CD4-positive, alpha-beta memory T cell (primary cell): ENCODE data around the gene ENG. TPM values are rescaled to one million over a fixed set of nuclear protein-coding genes. Genes with fewer than 3 reads are reported as not detected.

Experiments
- CTCF ChIA-PET: fragments of 350-600 bp; sonication (Branson Sonifier 250); formaldehyde crosslinking; loops from one replicate; lab custom pipeline; 2021; ENCODE audit warnings: inconsistent platforms; ENCODE audit not compliant: partially characterized antibody; lab: Charles Lee
- POLR2A ChIA-PET: fragments of 350-600 bp; sonication (Branson Sonifier 250); formaldehyde crosslinking; loops from one replicate; lab custom pipeline; 2021; ENCODE audit not compliant: partially characterized antibody; lab: Charles Lee
- DNase-seq, 5 donors: peaks; one replicate each; pipeline versions ENCODE4 v3.0.0 to v3.0.0-alpha.2; 2020 to 2022; ENCODE audit warnings: mixed read lengths in 1 of 5
- H3K27ac ChIP-seq: one replicate; pipeline ENCODE4 v1.7.0; 2013; ENCODE audit warnings: low read depth, low read length
- H3K27me3 ChIP-seq: 2 replicates; pipeline ENCODE4 v1.7.0; 2013; ENCODE audit warnings: mild to moderate bottlenecking, low read length, moderate library complexity; ENCODE audit not compliant: insufficient read depth
- H3K36me3 ChIP-seq: 2 replicates; pipeline ENCODE4 v1.7.0; 2013; ENCODE audit warnings: mild to moderate bottlenecking, low read length, moderate library complexity; ENCODE audit not compliant: insufficient read depth
- H3K4me1 ChIP-seq: 2 replicates; pipeline ENCODE4 v1.7.0; 2013; ENCODE audit warnings: mild to moderate bottlenecking, low read length, moderate library complexity; ENCODE audit not compliant: insufficient read depth
- H3K4me3 ChIP-seq, 2 donors: one replicate each; pipeline ENCODE4 v1.7.0; 2013; ENCODE audit warnings: low read length in 2 of 2, mild to moderate bottlenecking in 1 of 2
- H3K9me3 ChIP-seq, 2 donors: one replicate each; pipeline ENCODE4 v1.7.0; 2013; ENCODE audit warnings: low read length in 2 of 2, control low read depth in 1 of 2; ENCODE audit not compliant: control insufficient read depth in 1 of 2
- H3K27ac Mint-ChIP-seq, 7 donors: one replicate each; pipeline ENCODE4 v1.8.0; 2020 to 2021; ENCODE audit warnings: mixed read lengths in 7 of 7, mild to moderate bottlenecking in 6 of 7, inconsistent platforms in 3 of 7, moderate library complexity in 3 of 7
- H3K27me3 Mint-ChIP-seq, 2 donors: one replicate each; pipeline ENCODE4 v1.8.0; 2020 to 2021; ENCODE audit warnings: mixed read lengths in 2 of 2
- H3K36me3 Mint-ChIP-seq, 2 donors: one replicate each; pipeline ENCODE4 v1.8.0; 2020 to 2021; ENCODE audit warnings: mixed read lengths in 2 of 2, inconsistent platforms in 1 of 2, mild to moderate bottlenecking in 1 of 2
- H3K4me1 Mint-ChIP-seq, 4 donors: one replicate each; pipeline ENCODE4 v1.8.0; 2020 to 2021; ENCODE audit warnings: mixed read lengths in 4 of 4, mild to moderate bottlenecking in 1 of 4
- H3K4me3 Mint-ChIP-seq, 8 donors: one replicate each; pipeline ENCODE4 v1.8.0; 2020 to 2021; ENCODE audit warnings: mixed read lengths in 8 of 8, mild to moderate bottlenecking in 7 of 8, moderate library complexity in 6 of 8, inconsistent platforms in 3 of 8
- H3K9me3 Mint-ChIP-seq, 8 donors: one replicate each; pipeline ENCODE4 v1.8.0; 2020 to 2021; ENCODE audit warnings: mixed read lengths in 8 of 8, mild to moderate bottlenecking in 5 of 8, inconsistent platforms in 3 of 8, moderate library complexity in 1 of 8
- intact Hi-C: fragments of 100-400 bp; cut with micrococcal nuclease; formaldehyde crosslinking; loops from one replicate; pipeline ENCODE4 v1.15.1; 2023
- polyA plus RNA-seq, 2 donors: library from polyadenylated mRNA; unstranded; fragments of 300-500 nt; fragmentation: Illumina TruSeq; gene quantifications; one replicate each; pipeline ENCODE4 v1.2.3, GENCODE V29; 2021
- total RNA-seq, 2 experiments: library from RNA; stranded (reverse); gene quantifications; one replicate each; pipeline ENCODE4 v1.2.3, GENCODE V29; 2021

Gene ENG
- total and polyA plus RNA-seq, 4 experiments from 2014 or later = 2.0 to 13.8 (median 8.9) TPM

DNA sequence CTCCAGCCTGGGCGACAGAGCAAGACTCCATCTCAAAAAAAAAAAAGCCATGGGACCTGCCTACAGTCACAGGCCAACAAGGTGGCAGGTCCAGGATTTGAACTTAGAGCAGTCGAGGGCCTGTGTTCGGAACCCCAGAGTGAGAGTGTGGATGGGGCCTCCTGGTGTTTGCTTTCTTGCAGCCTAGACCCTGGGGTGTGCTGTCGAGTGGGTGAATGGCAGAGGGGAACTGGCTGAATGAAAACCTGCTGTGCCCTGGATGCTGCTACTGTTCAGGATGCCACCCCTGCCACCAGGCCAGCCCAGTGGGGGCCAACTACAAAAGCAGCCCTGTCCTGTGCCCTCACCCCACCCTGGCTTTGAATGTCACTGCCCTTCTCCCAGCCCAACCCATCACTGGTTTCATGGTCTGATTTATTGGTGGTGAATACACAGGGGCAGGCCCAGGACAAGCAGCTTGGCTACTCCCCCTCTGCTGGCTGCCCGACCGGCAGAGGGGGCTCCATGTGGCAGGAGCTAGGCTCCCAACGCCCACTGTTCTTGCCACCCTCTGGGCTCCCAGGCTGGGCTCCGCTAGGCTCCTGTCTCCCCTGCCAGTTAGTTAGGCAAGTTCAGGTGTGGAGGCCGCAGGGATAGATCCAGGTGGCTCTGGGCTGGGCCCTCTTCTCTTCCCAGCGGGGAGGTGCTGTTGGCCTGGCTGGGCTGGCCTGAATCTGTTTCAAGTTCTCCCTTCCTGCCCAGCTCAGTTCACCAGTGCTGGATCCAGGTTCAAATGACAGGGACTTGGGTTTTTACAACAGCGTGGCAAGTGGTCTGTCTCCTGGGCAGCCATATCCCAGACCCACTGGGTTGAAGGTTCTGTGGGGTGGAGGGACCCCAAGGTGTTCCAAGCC lies 39.6 kb downstream of the ENG start:
- Mint-ChIP-seq H3K27ac (peak overlapping the region in 2 of 7 donors; percentile 19 to 51), H3K9me3 (no peaks in the 10 kb centered on the region), H3K4me3 (peak overlapping the region in 1 of 8 donors; percentile 16), H3K36me3 (peaks cover 8 to 51% of the 10 kb centered on the region in 2 donors), H3K4me1 (peaks cover 0 to 1% (median 0%) of the 10 kb centered on the region in 4 donors), H3K27me3 (no peaks in the 10 kb centered on the region)
- CTCF ChIA-PET = no interaction called here
- POLR2A ChIA-PET = no interaction called here
- no peak for DNase-seq
- Histone ChIP-seq H3K4me1 (no peaks in the 10 kb centered on the region), H3K4me3 (no peak overlapping the region), H3K36me3 (peaks cover 27% of the 10 kb centered on the region), H3K27me3 (no peaks in the 10 kb centered on the region), H3K27ac (no peak overlapping the region), H3K9me3 (no peaks in the 10 kb centered on the region)
- intact Hi-C loops = no loop called here

DNA sequence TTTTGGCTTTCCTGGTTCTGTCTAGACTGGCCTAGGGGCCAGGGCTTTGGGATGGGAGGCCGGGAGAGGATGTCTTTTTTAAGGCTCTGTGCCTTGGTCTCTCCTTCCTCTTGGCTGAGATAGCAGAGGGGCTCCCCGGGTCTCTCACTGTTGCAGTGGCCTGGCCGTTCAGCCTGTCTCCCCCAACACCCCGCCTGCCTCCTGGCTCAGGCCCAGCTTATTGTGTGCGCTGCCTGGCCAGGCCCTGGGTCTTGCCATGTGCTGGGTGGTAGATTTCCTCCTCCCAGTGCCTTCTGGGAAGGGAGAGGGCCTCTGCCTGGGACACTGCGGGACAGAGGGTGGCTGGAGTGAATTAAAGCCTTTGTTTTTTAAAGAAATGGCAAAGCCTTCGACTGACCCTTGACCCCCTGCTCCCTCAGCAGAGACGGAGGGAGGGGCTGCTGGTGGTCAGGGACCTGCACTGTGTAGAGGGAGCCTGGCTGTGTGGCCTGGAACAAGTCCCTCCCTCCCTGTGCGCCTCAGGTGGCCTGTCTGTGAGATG lies 40.7 kb downstream of the ENG start:
- no peaks in the 10 kb centered on the region for H3K9me3 Mint-ChIP-seq
- no peaks in the 10 kb centered on the region for H3K27me3 Mint-ChIP-seq
- Histone ChIP-seq H3K27me3 (no peaks in the 10 kb centered on the region), H3K9me3 (no peaks in the 10 kb centered on the region), H3K4me3 (no peak overlapping the region), H3K27ac (no peak overlapping the region), H3K4me1 (no peaks in the 10 kb centered on the region), H3K36me3 (peaks cover 31% of the 10 kb centered on the region)
- ChIA-PET CTCF (no interaction called here), POLR2A (no interaction called here)
- intact Hi-C loops = no loop called here
- no peak for DNase-seq
- H3K4me3 Mint-ChIP-seq = no peak overlapping the region
- H3K4me1 Mint-ChIP-seq = peaks cover 0 to 1% (median 0%) of the 10 kb centered on the region in 4 donors
- H3K27ac Mint-ChIP-seq = peak overlapping the region in 1 of 7 donors; percentile 19
- peaks cover 11 to 55% of the 10 kb centered on the region in 2 donors for H3K36me3 Mint-ChIP-seq

GRCh38 chr9:127812936-127813675 lies 41.4 kb downstream of the ENG start:
- intact Hi-C loops = no loop called here
- ChIA-PET CTCF (no interaction called here), POLR2A (no interaction called here)
- Histone ChIP-seq H3K4me1 (no peaks in the 10 kb centered on the region), H3K27me3 (no peaks in the 10 kb centered on the region), H3K27ac (no peak overlapping the region), H3K4me3 (no peak overlapping the region), H3K36me3 (peaks cover 35% of the 10 kb centered on the region), H3K9me3 (no peaks in the 10 kb centered on the region)
- H3K4me1 Mint-ChIP-seq = peaks cover 0 to 1% (median 0%) of the 10 kb centered on the region in 4 donors
- DNase-seq = no peak
- H3K36me3 Mint-ChIP-seq = peaks cover 12 to 53% of the 10 kb centered on the region in 2 donors
- no peaks in the 10 kb centered on the region for H3K27me3 Mint-ChIP-seq
- H3K9me3 Mint-ChIP-seq = no peaks in the 10 kb centered on the region
- H3K27ac Mint-ChIP-seq = peak overlapping the region in 1 of 7 donors; percentile 15
- H3K4me3 Mint-ChIP-seq = no peak overlapping the region

GRCh38 chr9:127812011-127812410 lies 42.4 kb downstream of the ENG start:
- CTCF ChIA-PET = interaction anchor here (0.6 to 1.0 kb wide), 3 partner anchors 12 to 58 kb away, joined by 3 to 4 read pairs (median 3); no protein-coding TSS in a partner anchor
- Mint-ChIP-seq H3K4me3 (no peak overlapping the region), H3K27me3 (no peaks in the 10 kb centered on the region), H3K9me3 (no peaks in the 10 kb centered on the region), H3K4me1 (peaks cover 0 to 5% (median 0%) of the 10 kb centered on the region in 4 donors), H3K27ac (no peak overlapping the region), H3K36me3 (peaks cover 10 to 56% of the 10 kb centered on the region in 2 donors)
- H3K9me3 ChIP-seq = no peaks in the 10 kb centered on the region
- H3K4me3 ChIP-seq = no peak overlapping the region
- intact Hi-C loops = no loop called here
- H3K4me1 ChIP-seq = no peaks in the 10 kb centered on the region
- DNase-seq = no peak
- no peak overlapping the region for H3K27ac ChIP-seq
- peaks cover 46% of the 10 kb centered on the region for H3K36me3 ChIP-seq
- no peaks in the 10 kb centered on the region for H3K27me3 ChIP-seq
- POLR2A ChIA-PET = no interaction called here

- H3K27me3 ChIP-seq = no peaks in the 10 kb centered on the region
- peaks cover 47% of the 10 kb centered on the region for H3K36me3 ChIP-seq
- POLR2A ChIA-PET = no interaction called here
- intact Hi-C loops = no loop called here
- CTCF ChIA-PET = no interaction called here
- H3K9me3 ChIP-seq = no peaks in the 10 kb centered on the region
- no peaks in the 10 kb centered on the region for H3K9me3 Mint-ChIP-seq
- H3K4me1 ChIP-seq = no peaks in the 10 kb centered on the region
- DNase-seq = no peak
- H3K4me1 Mint-ChIP-seq = peaks cover 2 to 5% (median 3%) of the 10 kb centered on the region in 4 donors
- no peak overlapping the region for H3K27ac Mint-ChIP-seq
- H3K27ac ChIP-seq = no peak overlapping the region
- no peaks in the 10 kb centered on the region for H3K27me3 Mint-ChIP-seq
- H3K4me3 Mint-ChIP-seq = no peak overlapping the region
- H3K4me3 ChIP-seq = no peak overlapping the region
- peaks cover 12 to 62% of the 10 kb centered on the region in 2 donors for H3K36me3 Mint-ChIP-seq
Observed at GRCh38 chr9:127810378-127811187, 43.9 kb downstream of the ENG start.

- DNase-seq = no peak
- Histone ChIP-seq H3K4me1 (no peaks in the 10 kb centered on the region), H3K27me3 (no peaks in the 10 kb centered on the region), H3K9me3 (no peaks in the 10 kb centered on the region), H3K27ac (no peak overlapping the region), H3K4me3 (no peak overlapping the region), H3K36me3 (peaks cover 46% of the 10 kb centered on the region)
- H3K27ac Mint-ChIP-seq = no peak overlapping the region
- H3K9me3 Mint-ChIP-seq = no peaks in the 10 kb centered on the region
- ChIA-PET POLR2A (interaction anchor here (0.7 kb wide), 1 partner anchor 17 kb away, joined by 3 read pairs; no protein-coding TSS in a partner anchor), CTCF (no interaction called here)
- no peak overlapping the region for H3K4me3 Mint-ChIP-seq
- intact Hi-C loops = no loop called here
- H3K27me3 Mint-ChIP-seq = no peaks in the 10 kb centered on the region
- peaks cover 2 to 5% (median 4%) of the 10 kb centered on the region in 4 donors for H3K4me1 Mint-ChIP-seq
- peaks cover 12 to 60% of the 10 kb centered on the region in 2 donors for H3K36me3 Mint-ChIP-seq
Observed at GRCh38 chr9:127809540-127810377, 44.7 kb downstream of the ENG start.
